ENCODE data around the gene ACBD3.

DNA sequence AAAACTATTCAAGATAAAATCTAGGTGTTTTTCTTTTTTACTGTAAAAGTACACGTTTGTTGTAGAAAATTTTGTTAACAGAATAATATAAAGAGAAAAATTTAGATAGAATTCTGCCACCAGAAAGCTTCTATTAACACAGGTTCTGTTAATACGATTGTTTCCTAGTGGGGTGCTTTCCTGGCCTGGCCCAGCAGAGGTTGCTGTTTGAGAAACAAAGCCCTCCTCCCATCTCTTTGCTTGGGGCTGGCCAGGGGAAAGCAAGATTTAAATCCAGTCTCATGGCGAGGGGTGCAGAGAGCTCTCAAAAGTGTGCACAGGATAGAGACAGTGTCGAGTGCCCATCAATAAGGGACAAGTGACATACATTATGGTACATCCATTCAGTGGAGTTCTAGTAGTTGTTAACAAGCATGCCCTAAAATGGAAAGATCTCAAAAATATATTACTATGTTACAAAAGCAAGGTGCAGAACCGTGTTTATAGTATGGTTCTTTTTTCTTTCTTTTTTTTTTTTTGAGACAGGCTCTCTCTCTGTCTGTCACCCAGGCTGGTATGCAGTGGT lies 14.6 kb upstream of the ACBD3 start:
- TF ChIP-seq CTCF (IDR thresholded peaks at IDR 0.05; ENCODE audit: low read depth, low read length, poor library complexity, severe bottlenecking) (peak; percentile 73), EZH2phosphoT487 (IDR thresholded peaks at IDR 0.05; ENCODE audit: borderline replicate concordance, low read length) (no peak)

All from DOHH2 (cell line).